Osteoblast (primary cell): ENCODE measurements around the gene ATXN2. TPM values are rescaled to one million over a fixed set of nuclear protein-coding genes. Genes with fewer than 3 reads are reported as not detected.

Experiments
- DNase-seq: peaks from one replicate; pipeline ENCODE4 v3.0.0; 2011; ENCODE audit warnings: low spot score, mixed read lengths; ENCODE audit not compliant: insufficient read length; ENCODE audit errors: missing footprints
- H2AFZ ChIP-seq: 2 replicates; pipeline ENCODE4 v1.6.0; 2011; ENCODE audit warnings: mild to moderate bottlenecking, low read length
- H3K27ac ChIP-seq: 2 replicates; pipeline ENCODE4 v1.5.1; 2011; ENCODE audit warnings: mild to moderate bottlenecking, low read depth, low read length, moderate library complexity
- H3K27me3 ChIP-seq: 2 replicates; pipeline ENCODE4 v1.6.0; 2012; ENCODE audit warnings: mild to moderate bottlenecking, control low read depth, inconsistent platforms, low read length, moderate library complexity; ENCODE audit not compliant: insufficient read depth
- H3K36me3 ChIP-seq: 2 replicates; pipeline ENCODE4 v1.5.1; 2011; ENCODE audit warnings: mild to moderate bottlenecking, low read length, control low read depth, moderate library complexity; ENCODE audit not compliant: insufficient read depth
- H3K4me1 ChIP-seq: 2 replicates; pipeline ENCODE4 v1.5.1; 2011; ENCODE audit warnings: mild to moderate bottlenecking, low read length, control low read depth, moderate library complexity; ENCODE audit not compliant: insufficient read depth
- H3K4me2 ChIP-seq: 2 replicates; pipeline ENCODE4 v1.6.0; 2011; ENCODE audit warnings: mild to moderate bottlenecking, low read length; ENCODE audit not compliant: insufficient read depth
- H3K4me3 ChIP-seq: fragments of 200-600 bp; sonication (generic); 3 replicates; pipeline ENCODE4 v1.5.1; 2012; ENCODE audit warnings: mild to moderate bottlenecking, low read length, inconsistent platforms; ENCODE audit not compliant: insufficient read depth
- H3K79me2 ChIP-seq: 2 replicates; pipeline ENCODE4 v1.6.0; 2012; ENCODE audit warnings: mild to moderate bottlenecking, low read length, control low read depth, inconsistent platforms; ENCODE audit not compliant: insufficient read depth
- H3K9me3 ChIP-seq: 2 replicates; pipeline ENCODE4 v1.5.1; 2011; ENCODE audit warnings: low read depth, low read length, control low read depth
- H4K20me1 ChIP-seq: 2 replicates; pipeline ENCODE4 v1.6.0; 2012; ENCODE audit warnings: mild to moderate bottlenecking, low read length, control low read depth; ENCODE audit not compliant: insufficient read depth
- CTCF ChIP-seq: IDR thresholded peaks from 2 replicates; pipeline ENCODE4 v1.5.1; 2011; ENCODE audit warnings: mild to moderate bottlenecking, low read depth, low read length, moderate library complexity; ENCODE audit errors: extremely low read depth
- total RNA-seq: library from RNA; depleted of rRNA; stranded (reverse); fragments of >200 nt; gene quantifications from 2 replicates; pipeline ENCODE4 v1.2.3, GENCODE V29; 2012

Gene ATXN2
- total RNA-seq, 1 donor, result 39.4 TPM

- Histone ChIP-seq H3K9me3 (no peaks in the 10 kb centered on the region), H3K79me2 (peaks cover 97% of the 10 kb centered on the region), H3K27ac (peak overlapping the region; percentile 75), H3K36me3 (peaks cover 35% of the 10 kb centered on the region), H3K27me3 (no peaks in the 10 kb centered on the region), H2AFZ (no peak overlapping the region), H3K4me2 (no peak overlapping the region), H3K4me1 (peaks cover 37% of the 10 kb centered on the region), H4K20me1 (peaks cover 69% of the 10 kb centered on the region), H3K4me3 (no peak overlapping the region)
- peak; percentile 22 for TF ChIP-seq CTCF
- peak; percentile 55 for DNase-seq
These were observed 174.3 kb downstream of the ATXN2 start for GRCh38 chr12:111424793-111425251.

DNA sequence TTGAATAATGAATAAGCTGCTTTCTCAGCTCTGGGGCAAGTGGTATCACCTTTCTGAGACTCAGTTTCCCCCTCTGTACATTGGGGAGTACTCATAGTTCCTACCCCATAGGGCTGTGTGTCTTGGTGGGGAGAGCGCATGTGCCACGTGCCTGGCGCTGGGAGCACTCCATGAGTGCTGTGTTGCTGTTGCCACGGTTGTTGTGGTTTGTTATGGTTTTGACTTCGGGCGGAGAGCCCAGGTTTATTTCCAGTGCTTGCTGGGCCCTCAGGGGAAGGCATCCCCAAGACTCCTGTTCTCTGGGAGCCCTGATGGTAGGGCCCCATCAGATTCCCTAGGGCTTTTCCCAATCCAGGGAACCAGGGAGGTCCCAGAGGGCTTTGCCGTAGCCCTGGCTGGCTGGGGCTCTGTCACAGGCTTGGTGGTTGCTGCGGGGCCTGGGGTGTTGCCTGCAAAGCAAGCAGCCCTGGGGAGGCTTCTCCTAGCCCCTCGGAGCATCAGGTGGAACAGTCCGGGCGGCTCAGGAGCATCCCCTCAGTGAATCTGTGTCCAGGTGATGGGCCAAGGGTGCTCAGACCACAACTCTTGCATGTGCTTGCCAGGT is 174.8 kb downstream of the ATXN2 start:
- Histone ChIP-seq H3K36me3 (peaks cover 40% of the 10 kb centered on the region), H3K79me2 (peaks cover 97% of the 10 kb centered on the region), H3K4me1 (peaks cover 34% of the 10 kb centered on the region), H3K27ac (peak overlapping the region; percentile 75), H3K9me3 (no peaks in the 10 kb centered on the region), H3K4me2 (no peak overlapping the region), H4K20me1 (peaks cover 70% of the 10 kb centered on the region), H2AFZ (no peak overlapping the region), H3K4me3 (no peak overlapping the region), H3K27me3 (no peaks in the 10 kb centered on the region)
- peak; percentile 92 for DNase-seq
- TF ChIP-seq CTCF, result no peak

GRCh38 chr12:111420494-111420893 is 178.6 kb downstream of the ATXN2 start:
- DNase-seq, result peak; percentile 55
- H2AFZ ChIP-seq, result no peak overlapping the region
- no peaks in the 10 kb centered on the region for H3K27me3 ChIP-seq
- H3K36me3 ChIP-seq, result peaks cover 51% of the 10 kb centered on the region
- no peak for TF ChIP-seq CTCF
- no peaks in the 10 kb centered on the region for H3K9me3 ChIP-seq
- H3K27ac ChIP-seq, result no peak overlapping the region
- peaks cover 17% of the 10 kb centered on the region for H3K4me1 ChIP-seq
- H3K4me2 ChIP-seq, result no peak overlapping the region
- no peak overlapping the region for H3K4me3 ChIP-seq
- H3K79me2 ChIP-seq, result peaks cover 96% of the 10 kb centered on the region
- H4K20me1 ChIP-seq, result peaks cover 50% of the 10 kb centered on the region

DNA sequence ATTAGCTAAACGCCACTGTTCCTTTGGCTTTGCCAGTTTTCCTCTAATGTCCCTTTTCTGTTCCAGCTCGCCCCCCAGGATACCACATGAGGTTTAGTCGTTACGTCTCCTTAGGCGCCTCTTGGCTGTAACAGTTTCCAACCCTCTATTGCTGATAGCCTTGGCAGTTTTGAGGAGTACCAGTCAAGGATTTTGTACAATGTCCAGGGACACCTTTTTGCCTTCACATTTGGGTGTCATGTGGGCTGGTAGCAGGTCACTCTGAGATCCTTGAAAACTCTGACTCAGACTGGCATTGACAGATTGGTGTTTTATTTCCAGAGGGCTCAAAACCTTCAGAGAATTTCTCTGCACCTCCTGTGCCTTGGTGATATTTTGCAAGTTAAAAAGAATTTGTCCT is 179.3 kb downstream of the ATXN2 start:
- no peaks in the 10 kb centered on the region for H3K27me3 ChIP-seq

More for the DNA sequence above, 179.3 kb downstream of the ATXN2 start:
- Histone ChIP-seq H3K27ac (no peak overlapping the region), H2AFZ (no peak overlapping the region), H3K79me2 (peaks cover 95% of the 10 kb centered on the region), H3K4me2 (no peak overlapping the region), H3K36me3 (peaks cover 51% of the 10 kb centered on the region), H4K20me1 (peaks cover 48% of the 10 kb centered on the region), H3K9me3 (no peaks in the 10 kb centered on the region), H3K4me3 (no peak overlapping the region), H3K4me1 (peaks cover 10% of the 10 kb centered on the region)
- peak; percentile 59 for DNase-seq
- TF ChIP-seq CTCF, result no peak
